Panc1 (cell line): Measurements from ENCODE around the gene WNK2.

Source experiments
- CTCF ChIP-seq: fragments of 450-650 bp; IDR thresholded peaks from 2 replicates; pipeline ENCODE4 v1.5.1; 2017; ENCODE audit warnings: mild to moderate bottlenecking
- POLR2AphosphoS5 ChIP-seq: IDR thresholded peaks from 2 replicates; pipeline ENCODE4 v1.6.1; 2012; ENCODE audit warnings: mild to moderate bottlenecking, low read depth, low read length, moderate library complexity
- TCF7L2 ChIP-seq: IDR thresholded peaks from 2 replicates; pipeline ENCODE4 v1.6.1; 2011; ENCODE audit warnings: mild to moderate bottlenecking, low read depth, low read length, inconsistent platforms

GRCh38 chr9:93188426-93189368 is 4.8 kb downstream of the WNK2 start:
- TF ChIP-seq CTCF, result no peak
- TF ChIP-seq POLR2AphosphoS5, result no peak
- TF ChIP-seq TCF7L2, result no peak
